Measurements from ENCODE around the gene TEKT3.

DNA sequence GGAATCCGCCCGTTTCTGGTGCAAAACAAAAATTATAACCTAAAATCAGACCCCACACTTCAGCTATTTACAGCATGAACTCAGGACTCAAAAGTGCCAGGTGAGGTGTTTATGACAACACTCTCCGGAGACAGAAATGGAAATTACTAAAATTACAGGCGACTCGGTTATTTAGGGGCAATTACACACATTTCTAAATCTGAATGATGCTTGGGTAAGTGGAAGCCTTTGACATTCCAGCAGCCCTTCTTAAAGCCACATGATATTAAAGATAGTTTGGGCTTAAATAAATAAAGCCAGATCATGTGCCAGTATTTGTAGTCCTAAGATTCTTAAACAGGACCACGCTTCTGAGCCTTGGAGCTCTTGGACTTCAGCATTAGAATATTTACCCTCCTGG is 39.6 kb downstream of the TEKT3 start:
- TF ChIP-seq, protein P1, sequence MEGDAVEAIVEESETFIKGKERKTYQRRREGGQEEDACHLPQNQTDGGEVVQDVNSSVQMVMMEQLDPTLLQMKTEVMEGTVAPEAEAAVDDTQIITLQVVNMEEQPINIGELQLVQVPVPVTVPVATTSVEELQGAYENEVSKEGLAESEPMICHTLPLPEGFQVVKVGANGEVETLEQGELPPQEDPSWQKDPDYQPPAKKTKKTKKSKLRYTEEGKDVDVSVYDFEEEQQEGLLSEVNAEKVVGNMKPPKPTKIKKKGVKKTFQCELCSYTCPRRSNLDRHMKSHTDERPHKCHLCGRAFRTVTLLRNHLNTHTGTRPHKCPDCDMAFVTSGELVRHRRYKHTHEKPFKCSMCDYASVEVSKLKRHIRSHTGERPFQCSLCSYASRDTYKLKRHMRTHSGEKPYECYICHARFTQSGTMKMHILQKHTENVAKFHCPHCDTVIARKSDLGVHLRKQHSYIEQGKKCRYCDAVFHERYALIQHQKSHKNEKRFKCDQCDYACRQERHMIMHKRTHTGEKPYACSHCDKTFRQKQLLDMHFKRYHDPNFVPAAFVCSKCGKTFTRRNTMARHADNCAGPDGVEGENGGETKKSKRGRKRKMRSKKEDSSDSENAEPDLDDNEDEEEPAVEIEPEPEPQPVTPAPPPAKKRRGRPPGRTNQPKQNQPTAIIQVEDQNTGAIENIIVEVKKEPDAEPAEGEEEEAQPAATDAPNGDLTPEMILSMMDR (conservative IDR thresholded peaks at IDR 0.05; ENCODE audit: low read depth, low read length) = no peak
- no peak for TF ChIP-seq EZH2 (IDR thresholded peaks at IDR 0.05; ENCODE audit: borderline replicate concordance, low read depth, low read length, poor library complexity, severe bottlenecking)

Measured in A673 (cell line).